ENCODE results near the gene C2CD2.

Gene C2CD2

DNA sequence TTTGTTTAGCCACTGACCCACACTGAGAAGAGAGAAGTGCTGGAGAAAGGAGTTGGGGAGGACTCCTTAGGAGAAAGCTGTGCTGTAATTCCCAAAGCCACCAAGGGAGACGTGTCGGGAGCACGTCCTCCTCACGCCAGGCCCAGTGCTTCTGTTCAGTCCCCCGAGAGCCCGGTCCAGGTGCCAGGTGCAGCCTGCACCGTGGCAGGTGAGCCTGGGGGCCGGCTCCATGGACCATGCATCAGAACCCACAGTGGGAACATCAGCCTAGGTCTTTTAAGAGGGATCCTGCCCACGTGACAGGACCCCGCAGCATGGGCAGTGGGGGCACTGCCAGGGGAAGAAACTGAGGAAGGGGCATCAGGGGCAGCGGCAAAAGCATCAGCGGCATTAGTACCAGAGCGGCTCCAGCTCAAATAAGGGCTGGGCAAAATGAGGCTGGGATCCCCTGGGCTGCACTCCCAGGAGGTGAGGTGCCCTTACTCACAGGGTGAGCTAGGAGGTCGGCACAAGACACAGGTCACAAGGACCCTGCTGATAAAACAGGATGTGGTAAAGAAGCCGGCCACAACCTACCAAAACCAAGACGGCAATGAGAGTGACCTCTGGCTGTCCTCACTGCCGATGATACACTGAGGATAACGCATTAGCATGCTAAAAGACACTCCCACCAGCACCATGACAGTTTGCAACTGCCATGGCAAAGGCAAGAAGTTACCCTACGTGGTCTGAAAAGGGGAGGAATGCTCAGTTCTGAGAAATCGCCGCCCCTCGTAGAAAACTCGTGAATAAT is 50.1 kb downstream of the C2CD2 start:
- H3K4me3 ChIP-seq (replicated peaks; ENCODE audit: low read depth, low read length), result no peak overlapping the region
- TF ChIP-seq, protein P1, sequence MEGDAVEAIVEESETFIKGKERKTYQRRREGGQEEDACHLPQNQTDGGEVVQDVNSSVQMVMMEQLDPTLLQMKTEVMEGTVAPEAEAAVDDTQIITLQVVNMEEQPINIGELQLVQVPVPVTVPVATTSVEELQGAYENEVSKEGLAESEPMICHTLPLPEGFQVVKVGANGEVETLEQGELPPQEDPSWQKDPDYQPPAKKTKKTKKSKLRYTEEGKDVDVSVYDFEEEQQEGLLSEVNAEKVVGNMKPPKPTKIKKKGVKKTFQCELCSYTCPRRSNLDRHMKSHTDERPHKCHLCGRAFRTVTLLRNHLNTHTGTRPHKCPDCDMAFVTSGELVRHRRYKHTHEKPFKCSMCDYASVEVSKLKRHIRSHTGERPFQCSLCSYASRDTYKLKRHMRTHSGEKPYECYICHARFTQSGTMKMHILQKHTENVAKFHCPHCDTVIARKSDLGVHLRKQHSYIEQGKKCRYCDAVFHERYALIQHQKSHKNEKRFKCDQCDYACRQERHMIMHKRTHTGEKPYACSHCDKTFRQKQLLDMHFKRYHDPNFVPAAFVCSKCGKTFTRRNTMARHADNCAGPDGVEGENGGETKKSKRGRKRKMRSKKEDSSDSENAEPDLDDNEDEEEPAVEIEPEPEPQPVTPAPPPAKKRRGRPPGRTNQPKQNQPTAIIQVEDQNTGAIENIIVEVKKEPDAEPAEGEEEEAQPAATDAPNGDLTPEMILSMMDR (IDR thresholded peaks at IDR 0.05; ENCODE audit: low read length, missing control alignments), result no peak
- no peak for DNase-seq (ENCODE audit: low read depth)

DNA sequence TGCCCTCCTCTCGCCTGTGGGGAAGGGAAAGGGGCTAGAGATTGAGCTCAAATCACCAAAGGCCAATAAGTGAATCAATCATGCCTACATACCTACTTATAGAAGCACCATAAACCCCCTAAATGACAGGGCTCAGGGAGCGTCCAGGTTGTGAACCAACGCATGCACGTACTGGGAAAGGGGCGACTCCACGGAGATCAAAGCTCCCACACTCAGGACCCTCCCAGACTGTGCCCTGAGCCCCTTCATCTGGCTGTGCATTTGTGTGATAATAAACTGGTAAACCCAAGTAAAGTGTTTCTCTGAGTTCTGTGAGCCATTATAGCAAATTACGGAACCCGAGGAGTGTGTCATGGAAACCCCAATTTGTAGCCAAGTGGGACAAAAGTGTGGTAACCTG is 50.9 kb downstream of the C2CD2 start:
- DNase-seq (ENCODE audit: low read depth), result no peak
- no peak overlapping the region for H3K4me3 ChIP-seq (replicated peaks; ENCODE audit: low read depth, low read length)
- TF ChIP-seq, protein P1 (IDR thresholded peaks at IDR 0.05; ENCODE audit: low read length, missing control alignments), result no peak

DNA sequence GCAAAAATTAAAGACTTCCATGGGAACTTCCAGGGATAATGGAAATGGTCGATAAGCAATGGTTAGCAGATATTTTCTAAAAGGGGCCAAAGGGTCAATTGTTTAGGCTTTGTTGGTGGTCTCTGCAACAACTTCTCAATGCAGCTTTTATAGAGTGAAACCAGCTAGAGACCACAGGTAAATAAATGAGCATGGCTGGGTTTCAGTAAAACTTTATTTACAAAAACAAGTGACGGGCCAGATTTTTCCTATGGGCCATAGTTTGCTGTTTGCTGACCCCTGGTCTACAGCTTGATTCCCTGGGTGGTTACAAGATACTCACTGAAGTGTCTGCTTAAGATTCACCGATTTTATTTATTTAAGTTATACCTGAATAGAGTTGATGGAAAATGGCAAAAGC is 52.0 kb downstream of the C2CD2 start:
- H3K4me3 ChIP-seq (replicated peaks; ENCODE audit: low read depth, low read length), result no peak overlapping the region
- DNase-seq (ENCODE audit: low read depth), result no peak
- TF ChIP-seq, protein P1 (IDR thresholded peaks at IDR 0.05; ENCODE audit: low read length, missing control alignments), result no peak

DNA sequence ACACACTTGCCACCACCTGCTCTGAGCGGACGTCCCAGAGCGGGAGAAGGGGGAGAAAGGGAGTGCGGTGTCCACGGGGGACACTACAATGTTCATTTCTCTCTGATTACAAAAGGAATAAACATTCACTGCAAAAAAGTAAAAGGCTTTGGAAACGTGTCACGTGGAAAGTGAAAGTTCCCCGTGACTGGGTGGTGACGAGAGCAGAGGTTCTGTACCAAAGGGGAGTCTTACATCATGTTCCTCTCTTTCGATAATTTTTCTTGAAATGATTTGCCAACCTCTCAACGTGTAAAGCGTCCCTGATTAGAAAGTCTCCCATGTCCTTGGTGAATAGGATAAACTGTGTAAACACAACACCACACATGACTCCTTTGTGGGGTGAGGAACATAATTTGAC is 52.7 kb downstream of the C2CD2 start:
- DNase-seq (ENCODE audit: low read depth), result no peak
- no peak overlapping the region for H3K4me3 ChIP-seq (replicated peaks; ENCODE audit: low read depth, low read length)
- TF ChIP-seq, protein P1 (IDR thresholded peaks at IDR 0.05; ENCODE audit: low read length, missing control alignments), result no peak

DNA sequence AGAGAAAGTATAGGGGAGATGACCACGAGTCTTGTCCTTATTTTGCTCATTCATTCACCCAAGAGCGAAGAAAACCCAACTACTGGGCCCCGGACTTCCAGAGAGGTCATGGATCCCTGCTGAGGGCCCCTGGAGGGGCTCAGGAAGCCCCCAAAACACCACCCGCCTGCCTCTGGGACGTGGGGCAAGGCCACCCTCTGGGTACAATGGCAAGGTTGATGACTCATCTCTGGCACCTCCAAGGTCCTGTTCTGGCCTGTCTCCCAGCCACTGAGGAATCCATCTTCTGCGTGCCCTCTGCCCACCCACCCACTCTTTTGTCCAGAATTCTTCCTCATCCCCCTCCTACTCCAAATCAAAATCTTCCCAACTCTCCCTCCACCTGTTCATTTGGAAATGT is 53.4 kb downstream of the C2CD2 start:
- TF ChIP-seq, protein P1 (IDR thresholded peaks at IDR 0.05; ENCODE audit: low read length, missing control alignments), result no peak
- H3K4me3 ChIP-seq (replicated peaks; ENCODE audit: low read depth, low read length), result no peak overlapping the region
- no peak for DNase-seq (ENCODE audit: low read depth)

DNA sequence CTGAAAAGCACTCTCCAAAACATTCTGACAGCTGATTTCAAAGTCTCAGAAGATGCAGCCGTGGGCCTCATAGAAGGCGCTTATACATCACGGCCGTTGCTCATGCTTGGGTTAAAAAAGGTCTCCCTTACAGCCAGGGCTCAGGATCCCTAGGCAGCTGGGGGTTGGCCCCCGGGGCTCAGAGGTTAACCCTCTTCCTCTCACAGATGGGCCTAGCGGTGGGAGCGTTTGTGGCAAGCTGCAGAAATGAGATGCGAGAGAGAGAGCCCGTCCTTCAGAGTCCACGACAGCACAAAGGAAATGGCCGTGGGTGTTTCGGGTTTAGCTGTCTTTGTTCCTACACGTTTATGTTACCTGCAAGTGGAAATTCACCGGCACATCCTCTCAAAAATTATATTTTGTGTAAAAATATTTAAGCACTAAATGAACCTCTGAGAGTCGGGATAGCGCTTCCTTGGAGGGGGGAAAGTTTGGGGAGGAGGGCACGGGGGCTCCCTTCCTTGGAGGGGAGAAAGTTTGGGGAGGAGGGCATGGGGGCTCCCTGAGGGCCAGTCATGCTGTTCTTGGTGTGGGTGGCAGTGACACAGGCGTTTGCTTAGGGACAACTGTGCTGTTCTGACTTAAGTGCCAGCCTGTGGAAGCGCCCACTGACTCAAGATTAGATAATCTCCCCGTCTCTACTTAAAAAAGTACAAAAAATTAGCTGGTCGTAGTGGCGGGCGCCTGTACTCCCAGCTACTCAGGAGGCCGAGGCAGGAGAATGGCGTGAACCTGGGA is 54.2 kb downstream of the C2CD2 start:
- no peak overlapping the region for H3K4me3 ChIP-seq (replicated peaks; ENCODE audit: low read depth, low read length)
- no peak for DNase-seq (ENCODE audit: low read depth)
- TF ChIP-seq, protein P1 (IDR thresholded peaks at IDR 0.05; ENCODE audit: low read length, missing control alignments), result no peak

Measured in fibroblast of pulmonary artery (primary cell).